Skeletal muscle tissue (tissue), 4 donors: Measurements from ENCODE around the gene KATNAL1. TPM values are rescaled to one million over a fixed set of nuclear protein-coding genes. Genes with fewer than 3 reads are reported as not detected.

Experiments used
- H3K27ac ChIP-seq: one replicate; pipeline ENCODE4 v1.7.0; 2013; ENCODE audit warnings: mild to moderate bottlenecking, low read depth, low read length, inconsistent platforms
- H3K27me3 ChIP-seq, 3 donors: one replicate each; pipeline ENCODE4 v1.7.0; 2013; ENCODE audit warnings: low read length in 3 of 3; ENCODE audit not compliant: control insufficient read depth in 3 of 3, insufficient read depth in 3 of 3
- H3K36me3 ChIP-seq, 3 donors: one replicate each; pipeline ENCODE4 v1.7.0; 2013; ENCODE audit warnings: low read length in 3 of 3; ENCODE audit not compliant: control insufficient read depth in 3 of 3, insufficient read depth in 3 of 3
- H3K4me1 ChIP-seq, 3 donors: one replicate each; pipeline ENCODE4 v1.7.0; 2013; ENCODE audit warnings: low read length in 3 of 3, mild to moderate bottlenecking in 3 of 3; ENCODE audit not compliant: control insufficient read depth in 3 of 3, insufficient read depth in 3 of 3
- H3K4me3 ChIP-seq, 3 donors: one replicate each; pipeline ENCODE4 v1.7.0; 2013; ENCODE audit warnings: low read length in 3 of 3
- H3K9ac ChIP-seq, 3 donors: one replicate each; pipeline ENCODE4 v1.7.0; 2013; ENCODE audit warnings: low read length in 3 of 3, mild to moderate bottlenecking in 3 of 3, moderate library complexity in 2 of 3, low read depth in 1 of 3
- H3K9me3 ChIP-seq, 3 donors: one replicate each; pipeline ENCODE4 v1.7.0; 2013; ENCODE audit warnings: low read length in 3 of 3; ENCODE audit not compliant: control insufficient read depth in 3 of 3
- total RNA-seq: library from RNA; depleted of rRNA; stranded (reverse); fragments of >200 nt; gene quantifications from one replicate; pipeline ENCODE4 v1.2.3, GENCODE V29; 2014
- donor health status: Osteomylitis.

The KATNAL1 gene
- total RNA-seq, 1 donor from 2014 or later: 16.2 TPM

DNA sequence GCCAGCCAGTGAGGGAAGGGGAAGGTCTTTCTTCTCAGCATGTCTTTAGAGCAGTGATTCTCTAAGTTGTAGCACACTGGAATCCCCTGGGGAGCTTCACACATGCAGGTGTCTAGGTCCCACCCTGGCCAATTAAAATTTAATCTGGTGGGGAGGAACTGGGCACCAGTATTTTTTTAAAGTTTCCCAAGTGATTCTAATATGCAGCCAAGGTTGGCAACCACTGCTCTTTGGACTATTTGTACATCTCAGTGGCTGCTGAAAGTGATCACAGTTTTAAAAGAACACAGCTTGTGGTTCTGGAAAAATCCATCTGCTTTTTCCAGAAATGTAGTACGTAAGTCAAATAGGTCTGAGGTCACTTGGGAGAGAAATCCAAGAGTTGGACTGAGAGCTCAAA lies 10.7 kb upstream of the KATNAL1 start:
- no peaks in the 10 kb centered on the region for H3K27me3 ChIP-seq
- H3K9me3 ChIP-seq: no peaks in the 10 kb centered on the region
- H3K9ac ChIP-seq: no peak overlapping the region
- no peaks in the 10 kb centered on the region for H3K36me3 ChIP-seq
- H3K4me3 ChIP-seq: no peak overlapping the region
- H3K4me1 ChIP-seq: peaks cover under 1 to 16% (median 10%) of the 10 kb centered on the region in 3 donors
- no peak overlapping the region for H3K27ac ChIP-seq

DNA sequence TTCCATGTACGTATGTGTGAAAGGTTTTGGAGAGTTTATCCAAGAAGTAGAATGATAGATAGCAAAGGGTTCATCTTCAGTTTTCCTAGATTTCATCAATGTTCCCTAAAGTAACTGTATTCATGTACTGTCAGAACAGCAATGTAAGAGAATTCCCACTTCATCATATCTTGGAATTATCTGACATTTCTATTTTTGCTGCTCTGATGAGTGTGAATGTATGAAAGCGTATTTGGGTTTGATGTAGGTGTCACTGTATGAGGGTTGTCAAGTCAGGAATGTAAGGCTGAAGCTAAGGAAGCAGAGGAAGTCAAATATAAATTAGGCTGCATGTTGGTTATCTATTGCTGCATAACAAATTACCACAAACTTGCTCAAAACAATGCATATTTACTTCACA lies 7.2 kb upstream of the KATNAL1 start:
- Histone ChIP-seq H3K4me1 (peaks cover 4 to 17% (median 10%) of the 10 kb centered on the region in 3 donors), H3K9ac (no peak overlapping the region), H3K36me3 (no peaks in the 10 kb centered on the region), H3K27me3 (no peaks in the 10 kb centered on the region), H3K9me3 (no peaks in the 10 kb centered on the region), H3K27ac (no peak overlapping the region), H3K4me3 (no peak overlapping the region)

DNA sequence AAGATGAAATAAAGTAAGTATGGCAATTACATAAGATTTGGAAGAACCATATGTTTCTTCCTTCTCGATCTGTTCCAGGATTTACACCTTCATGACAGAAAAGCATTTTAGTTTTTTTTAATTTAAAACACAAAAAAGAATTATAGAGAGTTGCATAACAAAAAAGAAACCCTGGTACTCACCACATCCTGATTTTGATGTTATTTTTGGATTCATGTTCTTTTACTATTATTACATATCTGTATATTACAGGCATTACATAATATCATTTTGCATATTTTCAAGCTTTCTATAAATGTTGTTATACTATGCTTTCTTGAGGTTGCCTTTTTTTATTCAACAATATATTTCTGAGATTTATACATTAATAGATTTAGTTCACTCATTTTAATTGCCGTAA lies 6.7 kb upstream of the KATNAL1 start:
- no peak overlapping the region for H3K27ac ChIP-seq
- peaks cover 4 to 17% (median 10%) of the 10 kb centered on the region in 3 donors for H3K4me1 ChIP-seq
- no peak overlapping the region for H3K4me3 ChIP-seq
- H3K9ac ChIP-seq: no peak overlapping the region
- no peaks in the 10 kb centered on the region for H3K36me3 ChIP-seq
- H3K9me3 ChIP-seq: no peaks in the 10 kb centered on the region
- H3K27me3 ChIP-seq: no peaks in the 10 kb centered on the region

DNA sequence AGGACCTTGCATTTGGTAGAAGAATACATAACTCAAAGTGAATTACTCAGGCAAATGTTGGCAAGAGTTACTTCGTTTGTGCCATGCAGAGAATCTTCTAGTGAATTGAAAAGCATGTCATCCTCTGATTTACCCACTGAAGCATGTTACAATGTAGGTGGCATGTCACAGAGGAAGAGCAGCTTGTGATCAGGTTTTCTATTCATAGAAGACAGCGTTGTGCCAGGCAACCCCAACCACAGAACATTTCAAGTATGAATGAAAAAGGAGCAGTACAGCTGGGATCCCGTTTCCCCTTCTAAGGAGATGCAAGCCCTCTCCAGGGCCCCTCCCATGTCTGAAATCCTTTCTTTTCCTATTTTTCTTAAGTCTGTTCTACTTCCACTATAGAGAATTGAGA lies 6.0 kb upstream of the KATNAL1 start:
- Histone ChIP-seq H3K36me3 (no peaks in the 10 kb centered on the region), H3K4me1 (peaks cover 4 to 16% (median 10%) of the 10 kb centered on the region in 3 donors), H3K9me3 (no peaks in the 10 kb centered on the region), H3K27ac (no peak overlapping the region), H3K27me3 (no peaks in the 10 kb centered on the region), H3K4me3 (no peak overlapping the region), H3K9ac (no peak overlapping the region)

DNA sequence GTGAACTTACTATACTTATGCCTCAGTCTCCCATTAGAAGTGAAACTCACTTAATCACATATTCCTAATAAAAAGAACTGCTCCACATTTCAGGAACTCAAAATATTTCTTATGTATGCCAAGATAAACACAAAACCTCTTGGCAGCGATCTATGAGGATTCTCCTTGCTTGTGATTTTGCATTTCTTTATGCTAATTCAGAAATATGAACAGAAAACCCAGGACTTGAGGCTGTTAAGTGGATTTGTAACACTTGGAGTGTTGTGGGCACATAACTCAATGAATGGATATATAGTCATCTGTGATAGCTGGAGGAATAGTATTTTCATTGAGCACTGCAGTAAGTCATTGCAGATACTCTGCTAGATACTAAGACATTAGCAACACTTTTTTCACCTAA lies 5.6 kb upstream of the KATNAL1 start:
- Histone ChIP-seq H3K27me3 (no peaks in the 10 kb centered on the region), H3K27ac (no peak overlapping the region), H3K9me3 (no peaks in the 10 kb centered on the region), H3K4me1 (peaks cover 4 to 12% (median 11%) of the 10 kb centered on the region in 3 donors), H3K9ac (no peak overlapping the region), H3K36me3 (no peaks in the 10 kb centered on the region), H3K4me3 (no peak overlapping the region)

DNA sequence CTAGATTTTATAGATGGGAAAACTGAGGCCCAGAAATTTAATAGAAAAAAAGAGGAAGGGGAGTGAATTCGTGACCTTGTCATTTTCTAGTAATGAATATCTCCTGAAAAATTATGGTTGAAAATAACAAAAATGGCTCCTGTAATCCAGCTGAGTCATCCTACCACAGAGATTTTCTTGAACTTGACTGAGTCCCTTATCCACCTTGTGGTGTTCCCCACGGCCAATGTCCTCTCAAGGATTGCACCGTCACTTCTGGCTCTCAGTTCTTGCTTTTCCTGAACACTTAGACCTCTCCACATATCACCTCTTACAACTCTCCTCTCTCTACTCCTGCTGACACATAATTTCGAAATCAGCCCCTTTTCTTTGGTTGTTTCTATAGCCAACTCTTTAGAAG lies 1.2 kb upstream of the KATNAL1 start:
- H3K9ac ChIP-seq: no peak overlapping the region
- H3K9me3 ChIP-seq: no peaks in the 10 kb centered on the region
- no peaks in the 10 kb centered on the region for H3K36me3 ChIP-seq
- H3K27me3 ChIP-seq: no peaks in the 10 kb centered on the region
- no peak overlapping the region for H3K27ac ChIP-seq
- peaks cover 10 to 18% (median 14%) of the 10 kb centered on the region in 3 donors for H3K4me1 ChIP-seq
- H3K4me3 ChIP-seq: no peak overlapping the region

DNA sequence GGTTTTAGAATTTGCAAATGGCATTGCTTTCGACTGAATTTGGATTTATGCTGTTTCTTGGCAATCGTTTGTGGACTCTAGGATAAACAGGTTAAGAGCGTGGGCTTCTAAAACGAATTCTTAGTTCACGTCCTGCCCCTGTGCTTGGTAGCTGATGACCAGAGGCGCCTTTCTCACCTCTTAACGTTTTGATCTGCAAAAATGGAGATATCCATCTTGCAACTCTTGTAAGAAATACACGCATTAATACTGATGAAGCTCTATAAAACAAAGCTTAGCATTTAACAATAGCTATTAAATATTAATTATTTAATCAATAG lies 580 bp upstream of the KATNAL1 start:
- Histone ChIP-seq H3K4me3 (peak overlapping the region; percentile 88 to 93 (median 92)), H3K36me3 (no peaks in the 10 kb centered on the region), H3K9me3 (no peaks in the 10 kb centered on the region), H3K9ac (peak overlapping the region; percentile 78 to 84 (median 83)), H3K27ac (peak overlapping the region; percentile 80), H3K27me3 (no peaks in the 10 kb centered on the region), H3K4me1 (peaks cover 8 to 13% (median 8%) of the 10 kb centered on the region in 3 donors)

DNA sequence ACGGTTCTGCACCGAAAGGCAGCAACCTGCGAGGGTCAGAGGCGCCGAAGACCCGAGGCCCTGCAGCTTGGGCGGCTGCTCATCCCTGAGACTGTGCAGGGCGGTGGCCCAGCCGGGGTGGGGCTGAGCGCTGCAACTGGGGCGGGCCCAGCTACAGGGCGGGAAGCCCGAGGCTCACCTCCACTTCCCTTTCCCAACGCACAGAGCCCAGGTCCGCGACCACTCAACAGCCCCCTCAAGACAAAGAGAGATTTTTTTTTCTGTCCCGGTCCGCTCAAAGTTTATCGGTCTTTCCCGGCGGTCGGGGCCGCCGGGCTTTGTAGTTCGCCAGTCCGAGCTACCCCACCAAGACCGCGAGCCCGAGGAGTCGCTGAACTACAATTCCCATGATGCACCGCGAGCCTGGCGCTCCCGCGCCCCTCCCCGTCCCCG lies 573 bp downstream of the KATNAL1 start:
- H3K4me1 ChIP-seq: peaks cover 6 to 15% (median 6%) of the 10 kb centered on the region in 3 donors
- H3K9ac ChIP-seq: peak overlapping the region; percentile 78 to 84 (median 83)
- H3K27me3 ChIP-seq: no peaks in the 10 kb centered on the region
- H3K9me3 ChIP-seq: no peaks in the 10 kb centered on the region
- H3K4me3 ChIP-seq: peak overlapping the region; percentile 88 to 93 (median 92)
- no peaks in the 10 kb centered on the region for H3K36me3 ChIP-seq
- H3K27ac ChIP-seq: peak overlapping the region; percentile 80

DNA sequence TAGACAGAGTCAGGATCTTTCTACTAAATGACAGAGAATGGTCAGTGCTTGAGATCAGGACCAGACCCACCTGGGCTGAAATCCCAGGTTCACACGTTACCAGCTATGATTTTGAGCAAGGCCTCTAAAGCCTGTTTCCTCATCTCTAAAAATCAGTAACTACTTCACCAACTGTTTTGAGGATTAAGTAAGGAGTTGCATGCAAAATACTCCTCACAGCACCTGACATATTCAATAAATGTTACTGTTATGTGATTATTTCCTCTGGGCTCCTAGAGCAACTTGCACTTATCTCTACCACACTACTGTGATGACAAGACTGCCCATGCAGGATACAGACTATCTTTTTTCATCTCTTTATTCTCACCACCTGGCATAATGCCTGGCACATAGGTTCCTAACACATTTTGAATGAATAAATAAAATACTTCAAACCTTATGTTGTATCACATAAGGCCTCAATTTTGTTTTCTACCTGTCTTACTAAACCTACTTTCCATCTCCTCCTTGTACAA lies 1.8 kb downstream of the KATNAL1 start:
- no peaks in the 10 kb centered on the region for H3K27me3 ChIP-seq
- no peaks in the 10 kb centered on the region for H3K36me3 ChIP-seq
- no peak overlapping the region for H3K4me3 ChIP-seq
- no peak overlapping the region for H3K27ac ChIP-seq
- H3K9ac ChIP-seq: no peak overlapping the region
- H3K4me1 ChIP-seq: peaks cover 6 to 18% (median 6%) of the 10 kb centered on the region in 3 donors
- H3K9me3 ChIP-seq: no peaks in the 10 kb centered on the region

DNA sequence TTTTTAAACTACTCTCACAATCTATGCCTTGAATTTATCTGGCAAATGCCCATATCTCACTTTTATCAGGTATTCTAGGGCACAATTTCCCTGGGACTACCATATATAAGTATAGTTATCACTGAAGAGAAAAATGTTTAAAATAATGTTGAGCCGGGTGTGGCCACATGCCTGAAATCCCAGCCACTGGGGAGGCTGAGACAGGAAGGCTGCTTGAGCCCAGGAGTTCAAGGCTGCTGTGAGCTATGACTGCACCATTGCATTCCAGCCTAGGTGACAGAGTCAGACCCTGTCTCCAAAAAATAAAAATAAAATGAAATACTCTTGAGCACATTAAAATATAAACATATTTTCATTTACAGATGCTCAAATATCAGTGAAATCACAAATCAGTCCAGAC lies 4.1 kb downstream of the KATNAL1 start:
- no peaks in the 10 kb centered on the region for H3K36me3 ChIP-seq
- H3K4me1 ChIP-seq: peaks cover 6 to 18% (median 6%) of the 10 kb centered on the region in 3 donors
- H3K9me3 ChIP-seq: no peaks in the 10 kb centered on the region
- H3K27me3 ChIP-seq: no peaks in the 10 kb centered on the region
- H3K27ac ChIP-seq: no peak overlapping the region
- H3K9ac ChIP-seq: no peak overlapping the region
- H3K4me3 ChIP-seq: no peak overlapping the region
